Midbrain (tissue), 1 donor: Measurements from ENCODE around the gene GRID1.
A peak's percentile ranks its signal among the peaks of the same experiment; 100 is the strongest.

Experiments
- DNase-seq: peaks from one replicate; lab custom pipeline; 2025; lab: John Stamatoyannopoulos, UW

The GRID1 gene

DNA sequence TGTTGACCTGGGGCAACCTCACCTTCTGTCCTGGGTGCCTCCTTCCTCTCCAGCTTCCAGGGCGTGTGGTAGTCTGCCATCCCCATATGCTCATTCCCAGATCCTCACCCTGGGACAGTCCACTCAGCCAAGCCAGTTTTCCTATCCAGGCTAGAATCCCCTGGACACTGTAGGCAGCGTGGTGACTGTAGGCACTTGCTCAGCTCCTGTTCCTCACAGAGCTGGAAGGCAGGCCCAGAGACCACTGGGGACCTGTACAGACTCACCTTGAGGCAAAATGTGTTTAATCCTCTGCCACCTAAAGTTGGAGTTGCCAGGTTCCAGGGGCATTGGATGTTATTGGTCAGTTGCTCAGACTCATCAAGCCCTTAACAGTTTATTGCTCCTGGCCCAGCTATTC, 2.4 kb upstream of the GRID1 start:
- DNase-seq, result no peak

- no peak for DNase-seq
Observed at GRCh38 chr10:86368046-86368445, 1.5 kb upstream of the GRID1 start.

- DNase-seq, result peak; percentile 55
Observed at GRCh38 chr10:86367152-86367951, 757 bp upstream of the GRID1 start.

DNA sequence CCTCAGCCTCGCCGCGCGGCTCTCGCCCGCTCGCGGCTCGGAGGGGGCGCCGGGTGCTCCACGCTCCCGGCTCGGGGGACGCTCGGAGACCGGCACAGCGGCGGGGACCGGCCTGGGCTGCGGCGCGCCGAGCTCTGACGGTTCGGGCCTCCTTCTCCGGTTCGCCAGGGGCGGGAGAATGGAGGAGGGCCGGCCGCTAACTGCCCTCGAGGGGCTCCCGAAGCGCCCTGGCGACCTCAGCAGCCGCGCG, 232 bp upstream of the GRID1 start:
- DNase-seq, result no peak

DNA sequence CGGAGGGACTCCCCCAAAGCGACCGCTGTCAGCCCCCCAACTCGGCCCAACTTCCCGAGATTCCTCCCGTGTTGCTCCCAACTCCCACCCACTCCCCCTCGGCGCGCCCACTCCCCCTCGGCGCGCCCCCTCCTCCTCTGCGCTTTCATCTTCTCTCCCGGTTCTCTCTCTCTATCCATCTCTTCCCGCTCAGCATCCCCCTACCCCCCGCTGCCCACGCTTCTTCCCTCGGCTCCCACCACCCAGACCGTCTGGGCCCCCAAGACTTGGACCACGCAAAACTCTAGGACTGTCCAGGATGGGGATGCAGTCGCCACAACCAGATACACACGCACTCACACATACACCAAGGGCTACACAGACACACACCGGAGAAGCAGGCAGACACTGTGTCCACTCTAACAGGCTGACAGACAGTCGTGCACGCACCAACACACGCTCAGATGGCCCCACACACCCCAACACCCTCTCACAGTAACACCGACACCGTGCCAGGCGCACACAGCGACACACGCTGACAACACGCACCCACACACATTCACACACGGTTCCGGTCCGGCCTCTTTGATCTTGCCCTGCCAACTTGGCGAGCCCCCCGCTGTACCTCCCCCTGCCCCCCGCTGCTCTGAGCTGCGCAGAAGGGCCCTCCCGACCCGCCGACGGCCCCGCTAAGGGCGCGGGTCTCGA, 1.1 kb downstream of the GRID1 start:
- peak; percentile 45 for DNase-seq

DNA sequence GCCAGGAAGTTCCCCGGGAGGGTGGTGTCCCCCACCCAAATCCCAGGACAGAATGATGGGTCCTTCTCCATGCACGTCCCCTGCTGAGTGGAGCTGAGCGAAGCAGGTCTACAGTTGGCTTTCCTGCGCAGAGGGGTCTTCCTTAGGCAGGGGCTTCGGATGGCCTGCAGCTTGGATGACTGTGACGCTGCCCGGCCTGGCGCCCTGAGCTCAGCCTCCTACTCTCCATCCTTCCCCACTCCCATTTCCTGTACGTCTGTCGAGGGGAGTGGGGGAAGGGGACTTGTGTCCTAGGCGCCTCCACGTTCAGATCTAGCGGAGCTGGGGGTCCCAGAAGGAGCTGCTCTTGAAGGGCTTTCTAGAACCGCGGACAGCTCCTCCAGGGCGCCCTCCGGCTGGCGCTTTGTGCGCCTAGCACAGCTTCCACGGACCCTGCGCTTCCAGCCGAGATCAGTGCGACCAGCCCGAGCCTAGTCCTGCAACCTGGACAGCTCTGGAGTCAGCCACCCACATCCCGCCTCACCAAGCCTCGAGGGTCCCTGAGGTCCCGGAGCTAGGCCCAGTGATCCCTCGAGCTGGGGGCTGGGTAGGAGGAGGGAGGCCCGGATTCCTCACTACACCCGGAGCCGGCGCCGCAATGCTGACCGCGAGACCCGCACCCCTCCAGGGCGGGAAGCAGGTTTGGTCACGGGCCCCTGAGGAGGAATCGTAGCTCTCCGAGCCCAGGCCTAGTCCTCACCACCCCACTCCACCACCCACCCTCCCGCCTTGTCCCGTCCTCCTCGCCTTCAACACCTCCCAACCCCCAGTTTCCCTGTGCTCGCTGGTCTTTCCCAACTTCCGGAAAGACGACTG, 1.9 kb downstream of the GRID1 start:
- no peak for DNase-seq

- no peak for DNase-seq
Observed at GRCh38 chr10:86363833-86364490, 2.6 kb downstream of the GRID1 start.

GRCh38 chr10:86363184-86363832, 3.3 kb downstream of the GRID1 start:
- no peak for DNase-seq

DNA sequence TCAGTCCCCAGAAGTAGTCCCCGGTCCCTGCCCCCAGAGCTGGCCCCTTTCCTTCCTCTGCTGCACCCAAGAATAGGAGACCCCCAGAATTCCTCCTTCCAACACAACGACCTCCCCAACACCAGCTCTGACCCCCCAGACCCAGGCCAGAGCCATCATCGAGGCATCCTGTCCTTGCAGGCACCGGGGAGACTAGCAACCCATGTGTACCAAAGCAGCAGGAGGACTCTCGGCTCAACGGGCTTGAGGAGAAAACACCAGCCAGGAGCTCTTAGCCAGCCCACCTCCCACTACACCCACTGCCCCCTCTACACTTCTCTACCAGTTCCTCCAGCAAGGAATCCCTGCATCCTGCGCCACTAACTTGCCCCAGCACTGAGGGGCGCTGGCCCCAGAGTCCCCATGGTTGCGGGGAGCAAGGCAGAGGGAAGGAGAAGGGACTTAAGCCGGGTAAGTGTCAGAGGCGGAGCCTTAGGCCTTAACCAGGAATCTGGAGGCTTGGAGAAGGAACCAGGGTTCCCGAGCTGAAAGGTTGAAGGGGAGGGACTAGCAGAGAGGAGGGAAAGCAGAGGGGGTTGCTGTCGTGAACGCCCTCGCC, 3.9 kb downstream of the GRID1 start:
- no peak for DNase-seq

DNA sequence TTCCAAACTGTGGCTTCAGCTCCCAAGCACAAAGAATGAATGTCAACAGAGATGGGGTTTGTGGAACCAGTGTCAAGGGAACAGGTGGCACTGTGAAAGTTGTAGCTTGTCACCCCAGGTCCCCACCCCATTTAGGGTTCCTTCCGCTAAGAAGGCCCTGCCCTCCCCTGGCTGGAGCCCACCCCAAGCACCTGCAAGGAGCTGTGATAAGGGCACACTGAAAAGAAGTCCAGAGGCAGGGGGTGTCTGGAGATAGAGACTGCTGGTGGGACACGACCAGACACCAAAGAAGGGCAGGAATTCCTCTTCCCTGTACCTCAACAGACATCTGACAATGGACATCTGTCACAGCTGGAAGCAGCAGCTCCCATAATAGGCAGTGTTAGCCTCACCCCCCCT, 4.5 kb downstream of the GRID1 start:
- no peak for DNase-seq

- DNase-seq, result peak; percentile 40
Observed at GRCh38 chr10:86361156-86362128, 5.2 kb downstream of the GRID1 start.

- DNase-seq, result peak; percentile 18
Observed at GRCh38 chr10:86360657-86361056, 5.9 kb downstream of the GRID1 start.

DNA sequence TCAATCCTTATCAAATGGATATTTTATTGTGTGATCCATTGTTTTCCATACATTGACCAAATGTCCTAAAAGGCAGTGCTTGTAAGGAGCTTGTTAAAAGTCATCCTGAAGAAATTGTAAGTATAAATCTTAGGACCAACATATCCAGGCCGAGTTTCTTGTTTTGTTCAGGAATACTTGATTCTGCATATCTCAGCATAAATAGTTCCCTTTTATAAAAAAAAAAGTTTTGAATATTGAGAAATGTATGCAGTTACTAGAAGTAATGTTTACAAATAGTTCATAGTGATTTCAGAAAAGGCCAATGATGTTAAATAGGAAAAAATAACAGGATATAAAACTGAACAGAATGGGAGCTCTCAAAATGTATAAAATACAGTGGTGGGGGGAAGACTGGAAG, 6.6 kb downstream of the GRID1 start:
- no peak for DNase-seq

GRCh38 chr10:86359111-86359510, 7.5 kb downstream of the GRID1 start:
- DNase-seq, result no peak

GRCh38 chr10:86357676-86358075, 8.9 kb downstream of the GRID1 start:
- no peak for DNase-seq

- DNase-seq, result peak; percentile 69
Observed at GRCh38 chr10:86357041-86357440, 9.6 kb downstream of the GRID1 start.

DNA sequence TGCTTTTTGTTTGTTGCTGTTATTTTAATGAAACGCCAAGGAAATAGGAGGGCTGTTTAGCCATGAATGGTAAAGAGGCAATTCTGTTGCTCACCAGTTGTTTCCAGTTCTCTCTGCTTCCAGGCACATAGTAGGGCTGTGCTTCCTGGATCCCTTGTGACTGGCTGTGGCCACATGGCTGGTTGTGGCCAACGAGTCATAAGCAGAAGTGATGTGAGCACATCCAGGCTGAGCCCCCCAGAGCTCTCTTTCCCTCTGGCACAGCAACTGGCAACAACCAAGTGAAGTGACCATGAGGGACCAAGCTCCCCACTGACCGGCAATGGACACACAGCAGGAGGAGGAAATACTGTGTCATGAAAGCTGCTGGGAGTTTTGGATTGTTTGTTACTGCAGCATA, 10.3 kb downstream of the GRID1 start:
- no peak for DNase-seq

GRCh38 chr10:86355571-86356038, 11.0 kb downstream of the GRID1 start:
- DNase-seq, result peak; percentile 93

DNA sequence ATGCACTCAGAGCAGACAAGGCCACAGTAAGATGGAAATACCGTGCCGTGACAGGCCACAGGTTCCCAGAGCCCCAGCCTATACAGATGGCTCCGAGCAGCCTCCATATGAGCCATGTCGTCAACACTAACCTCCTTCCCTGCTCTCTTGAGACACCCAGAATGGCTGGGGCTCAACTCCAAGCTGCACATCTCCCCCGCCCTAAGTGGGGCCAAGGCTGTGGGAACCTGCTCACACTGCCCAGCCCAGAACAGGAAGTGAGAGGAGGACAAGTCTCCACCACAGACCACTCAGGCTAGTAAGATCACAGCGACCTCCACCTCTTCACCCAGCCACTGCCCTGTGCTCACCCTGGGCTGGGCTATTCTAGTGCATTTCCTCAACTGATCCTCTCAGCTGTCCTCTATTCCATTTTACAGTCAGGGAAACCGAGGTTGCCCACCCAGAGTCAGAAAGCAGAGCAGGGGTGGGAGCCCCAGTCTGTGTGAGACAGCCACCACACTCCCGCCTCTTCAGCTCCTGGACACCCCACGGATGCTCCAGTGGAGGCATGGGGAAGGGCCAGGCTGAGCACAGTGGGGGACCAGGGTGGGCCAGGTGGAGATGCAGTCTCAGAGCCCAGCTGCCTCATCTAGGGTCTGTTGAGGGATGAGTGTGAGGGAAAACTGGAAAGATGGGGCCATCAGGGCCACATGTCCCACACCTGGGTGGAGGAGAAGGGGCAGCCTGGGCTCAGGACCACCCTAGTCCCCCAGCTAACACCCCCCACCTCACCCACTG, 11.6 kb downstream of the GRID1 start:
- peak; percentile 25 for DNase-seq
